Measurements from ENCODE around the gene MS4A12.

DNA sequence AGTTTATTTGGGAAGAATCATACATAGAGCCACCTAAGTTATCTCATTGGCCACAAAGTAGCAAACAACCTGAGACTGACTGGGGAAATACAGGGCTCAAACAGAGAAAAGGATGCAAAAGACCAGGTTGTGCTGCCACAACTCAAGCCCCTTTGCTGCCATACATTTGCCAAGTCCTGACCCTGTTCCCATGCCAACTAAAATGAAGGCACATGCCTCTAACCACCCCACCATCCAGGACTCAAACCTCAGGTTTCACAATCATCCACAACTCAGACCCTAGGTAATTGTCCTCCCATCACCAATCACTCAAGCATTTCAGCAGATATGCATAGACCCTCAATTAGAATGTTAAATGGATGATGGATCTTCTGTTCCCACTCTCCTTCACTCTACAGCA lies 38.4 kb upstream of the MS4A12 start:
- no peak for TF ChIP-seq EZH2 (IDR thresholded peaks at IDR 0.05; ENCODE audit: insufficient read depth, low read length)
- TF ChIP-seq, protein P1, sequence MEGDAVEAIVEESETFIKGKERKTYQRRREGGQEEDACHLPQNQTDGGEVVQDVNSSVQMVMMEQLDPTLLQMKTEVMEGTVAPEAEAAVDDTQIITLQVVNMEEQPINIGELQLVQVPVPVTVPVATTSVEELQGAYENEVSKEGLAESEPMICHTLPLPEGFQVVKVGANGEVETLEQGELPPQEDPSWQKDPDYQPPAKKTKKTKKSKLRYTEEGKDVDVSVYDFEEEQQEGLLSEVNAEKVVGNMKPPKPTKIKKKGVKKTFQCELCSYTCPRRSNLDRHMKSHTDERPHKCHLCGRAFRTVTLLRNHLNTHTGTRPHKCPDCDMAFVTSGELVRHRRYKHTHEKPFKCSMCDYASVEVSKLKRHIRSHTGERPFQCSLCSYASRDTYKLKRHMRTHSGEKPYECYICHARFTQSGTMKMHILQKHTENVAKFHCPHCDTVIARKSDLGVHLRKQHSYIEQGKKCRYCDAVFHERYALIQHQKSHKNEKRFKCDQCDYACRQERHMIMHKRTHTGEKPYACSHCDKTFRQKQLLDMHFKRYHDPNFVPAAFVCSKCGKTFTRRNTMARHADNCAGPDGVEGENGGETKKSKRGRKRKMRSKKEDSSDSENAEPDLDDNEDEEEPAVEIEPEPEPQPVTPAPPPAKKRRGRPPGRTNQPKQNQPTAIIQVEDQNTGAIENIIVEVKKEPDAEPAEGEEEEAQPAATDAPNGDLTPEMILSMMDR (IDR thresholded peaks at IDR 0.05; ENCODE audit: insufficient read depth, low read depth, low read length) = no peak
